ENCODE measurements around the gene P4HA2. TPM values are rescaled to one million over a fixed set of nuclear protein-coding genes. Genes with fewer than 3 reads are reported as not detected.

Gene P4HA2
- total RNA-seq, 2 donors from 2014 or later, result 32.3 to 57.9 TPM

GRCh38 chr5:132233081-132233480 is 5.4 kb upstream of the P4HA2 start:
- H3K27me3 ChIP-seq, result no peaks in the 10 kb centered on the region
- DNase-seq (peak in 1 of 4 donors; percentile 4), ATAC-seq (no peak)
- H3K36me3 ChIP-seq (replicated peaks in 1 of 2; ENCODE audit: insufficient read depth in 1 of 2, low read depth in 2 of 2), result no peaks in the 10 kb centered on the region
- no peak overlapping the region for H3K4me3 ChIP-seq
- 75 to 100% methylated on average over 1 of the region's 1 CpG for WGBS, 2 donors
- no peaks in the 10 kb centered on the region for H3K9me3 ChIP-seq
- intact Hi-C loops (cut with DNase I), result no loop called here
- peaks cover 8% of the 10 kb centered on the region for H3K4me1 ChIP-seq
- no peak overlapping the region for H3K27ac ChIP-seq
- TF ChIP-seq POLR2A (IDR thresholded peaks at IDR 0.05) (no peak), CTCF (IDR thresholded peaks at IDR 0.05) (no peak)

GRCh38 chr5:132232465-132232864 is 4.8 kb upstream of the P4HA2 start:
- intact Hi-C loops (cut with DNase I), result no loop called here
- no peaks in the 10 kb centered on the region for H3K36me3 ChIP-seq (replicated peaks in 1 of 2; ENCODE audit: insufficient read depth in 1 of 2, low read depth in 2 of 2)
- ATAC-seq (no peak), DNase-seq (peak in 1 of 4 donors; percentile 2)
- no peaks in the 10 kb centered on the region for H3K27me3 ChIP-seq
- no peak overlapping the region for H3K27ac ChIP-seq
- peaks cover 5% of the 10 kb centered on the region for H3K4me1 ChIP-seq
- TF ChIP-seq CTCF (IDR thresholded peaks at IDR 0.05) (no peak), POLR2A (IDR thresholded peaks at IDR 0.05) (no peak)
- WGBS, 2 donors, result 80 to 82% methylated on average over 3 of the region's 3 CpGs
- no peaks in the 10 kb centered on the region for H3K9me3 ChIP-seq
- H3K4me3 ChIP-seq, result no peak overlapping the region

GRCh38 chr5:132230871-132231270 is 3.2 kb upstream of the P4HA2 start:
- Histone ChIP-seq H3K9me3 (no peaks in the 10 kb centered on the region), H3K4me1 (peaks cover 16% of the 10 kb centered on the region), H3K27ac (no peak overlapping the region), H3K4me3 (no peak overlapping the region), H3K27me3 (no peaks in the 10 kb centered on the region), H3K36me3 (replicated peaks in 1 of 2; ENCODE audit: insufficient read depth in 1 of 2, low read depth in 2 of 2) (no peaks in the 10 kb centered on the region)
- intact Hi-C loops (cut with DNase I), result no loop called here
- 84 to 85% methylated on average over 9 of the region's 9 CpGs for WGBS, 2 donors
- peak in 2 of 4 donors; percentile 2 to 4 for DNase-seq
- TF ChIP-seq CTCF (IDR thresholded peaks at IDR 0.05), result no peak
- TF ChIP-seq POLR2A (IDR thresholded peaks at IDR 0.05), result no peak
- ATAC-seq, result no peak

GRCh38 chr5:132229236-132229635 is 1.6 kb upstream of the P4HA2 start:
- Histone ChIP-seq H3K27me3 (no peaks in the 10 kb centered on the region), H3K27ac (no peak overlapping the region), H3K4me3 (no peak overlapping the region), H3K4me1 (peaks cover 33% of the 10 kb centered on the region), H3K9me3 (no peaks in the 10 kb centered on the region), H3K36me3 (replicated peaks in 1 of 2; ENCODE audit: insufficient read depth in 1 of 2, low read depth in 2 of 2) (no peaks in the 10 kb centered on the region)
- intact Hi-C loops (cut with DNase I), result no loop called here
- TF ChIP-seq POLR2A (IDR thresholded peaks at IDR 0.05) (no peak), CTCF (IDR thresholded peaks at IDR 0.05) (no peak)
- WGBS, 2 donors, result 91% methylated on average over 5 of the region's 5 CpGs
- ATAC-seq (no peak), DNase-seq (peak in 1 of 4 donors; percentile 3)

GRCh38 chr5:132228241-132229035 is 785 bp upstream of the P4HA2 start:
- Histone ChIP-seq H3K36me3 (replicated peaks in 1 of 2; ENCODE audit: insufficient read depth in 1 of 2, low read depth in 2 of 2) (no peaks in the 10 kb centered on the region), H3K4me3 (peak overlapping the region in 1 of 2 donors; percentile 30), H3K27me3 (no peaks in the 10 kb centered on the region), H3K27ac (peak overlapping the region; percentile 97 to 99 (median 98)), H3K9me3 (no peaks in the 10 kb centered on the region), H3K4me1 (peaks cover 41% of the 10 kb centered on the region)
- ATAC-seq (no peak), DNase-seq (peak in 2 of 4 donors; percentile 20 to 28)
- intact Hi-C loops (cut with DNase I), result no loop called here
- WGBS, 2 donors, result 71 to 74% methylated on average over 16 to 27 of the region's 27 CpGs
- TF ChIP-seq POLR2A (IDR thresholded peaks at IDR 0.05) (no peak), CTCF (IDR thresholded peaks at IDR 0.05) (no peak)

Data from body of pancreas (tissue), 4 donors.